Esophagus squamous epithelium (tissue), 5 donors: Measurements from ENCODE around the gene TNFAIP3. TPM values are rescaled to one million over a fixed set of nuclear protein-coding genes. Genes with fewer than 3 reads are reported as not detected.
A peak's percentile ranks its signal among the peaks of the same experiment; 100 is the strongest.

Source experiments
- DNase-seq: peaks from one replicate; lab custom pipeline; 2025; lab: John Stamatoyannopoulos, UW
- H3K27ac ChIP-seq, 4 donors: fragments of 200-600 bp; sonication (generic); one replicate each; pipeline ENCODE4 v1.5.1; 2016 to 2019; ENCODE audit warnings: mild to moderate bottlenecking in 1 of 4
- H3K27me3 ChIP-seq, 4 donors: fragments of 200-600 bp; sonication (generic); 1 replicate in 3 of 4; 2 replicates in 1 of 4; pipeline versions ENCODE4 v1.5.1 to v1.6.0; 2017 to 2021; ENCODE audit warnings: antibody characterized with exemption in 1 of 4
- H3K36me3 ChIP-seq, 3 donors: fragments of 200-600 bp; sonication (generic); one replicate each; pipeline ENCODE4 v1.5.1; 2016 to 2019
- H3K4me1 ChIP-seq, 3 donors: fragments of 200-600 bp; sonication (generic); one replicate each; pipeline ENCODE4 v1.5.1; 2017 to 2019
- H3K4me3 ChIP-seq, 4 donors: fragments of 200-600 bp; sonication (generic); 1 replicate in 3 of 4; 2 replicates in 1 of 4; pipeline ENCODE4 v1.5.1; 2016 to 2019; ENCODE audit warnings: mild to moderate bottlenecking in 2 of 4, moderate library complexity in 1 of 4
- H3K9me3 ChIP-seq, 3 donors: fragments of 200-600 bp; sonication (generic); one replicate each; pipeline ENCODE4 v1.5.1; 2016 to 2019
- CTCF ChIP-seq, 6 experiments: fragments of 450-650 bp in 4 of 6; fragments of 200-600 bp in 2 of 6; sonication (generic) in 2 of 6; IDR thresholded peaks; one replicate each; pipeline ENCODE4 v1.5.1; 2016 to 2019; ENCODE audit warnings: antibody characterized with exemption in 6 of 6, mild to moderate bottlenecking in 4 of 6, moderate library complexity in 4 of 6
- POLR2A ChIP-seq, 4 donors: fragments of 450-650 bp; IDR thresholded peaks; one replicate each; pipeline ENCODE4 v1.6.1; 2017; ENCODE audit warnings: antibody characterized with exemption in 4 of 4, mild to moderate bottlenecking in 4 of 4, moderate library complexity in 3 of 4
- WGBS, 2 donors: methylation state at CpG; one replicate each; pipeline ENCODE4 v1.1.5; 2018; 5-methylcytosine and 5-hydroxymethylcytosine counted together
- intact Hi-C: fragments of 100-400 bp; cut with DNase I; formaldehyde crosslinking; loops from one replicate; pipeline ENCODE4 v1.15.0; 2022
- total RNA-seq, 4 donors: library from RNA; depleted of rRNA; stranded (reverse); fragments of >200 nt; gene quantifications; one replicate each; pipeline ENCODE4 v1.1.0, GENCODE V29; 2016
- donor health status: DM: yes; HTN: yes; CAD: no.

TNFAIP3 gene
- total RNA-seq, 4 donors from 2014 or later = 4.2 to 21.7 (median 7.7) TPM

DNA sequence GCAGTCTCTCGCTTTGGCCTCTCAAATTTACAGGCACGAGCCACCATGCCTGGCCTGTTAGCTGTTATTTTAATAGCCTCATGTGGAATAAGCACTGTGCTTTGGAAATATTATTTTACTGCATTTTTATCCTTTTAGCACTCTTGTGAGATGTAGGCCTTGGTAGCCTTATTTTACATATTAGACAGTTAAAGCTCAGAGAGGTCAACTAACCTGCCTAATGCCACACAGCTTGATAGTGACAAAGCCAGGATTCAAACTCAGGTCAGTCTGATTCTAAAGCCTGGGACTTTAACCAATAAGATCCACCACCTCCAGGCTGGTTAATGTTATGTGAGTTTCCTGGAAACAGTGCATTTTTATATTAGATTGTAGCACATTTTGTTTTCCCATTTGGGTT is 9.5 kb downstream of the TNFAIP3 start:
- WGBS, 2 donors = 84 to 92% methylated on average over 2 of the region's 2 CpGs
- no peak for DNase-seq
- no peak for TF ChIP-seq CTCF (IDR thresholded peaks at IDR 0.05)
- no peak for TF ChIP-seq POLR2A (IDR thresholded peaks at IDR 0.05)
- Histone ChIP-seq H3K27ac (no peak overlapping the region), H3K9me3 (no peaks in the 10 kb centered on the region), H3K4me3 (no peak overlapping the region), H3K36me3 (peaks cover 37 to 76% (median 45%) of the 10 kb centered on the region in 3 donors), H3K27me3 (no peaks in the 10 kb centered on the region), H3K4me1 (peaks cover 26 to 59% (median 35%) of the 10 kb centered on the region in 3 donors)
- intact Hi-C loops = loop anchor here (10.0 kb wide), 1 partner anchor 68 kb away; no protein-coding TSS in a partner anchor

DNA sequence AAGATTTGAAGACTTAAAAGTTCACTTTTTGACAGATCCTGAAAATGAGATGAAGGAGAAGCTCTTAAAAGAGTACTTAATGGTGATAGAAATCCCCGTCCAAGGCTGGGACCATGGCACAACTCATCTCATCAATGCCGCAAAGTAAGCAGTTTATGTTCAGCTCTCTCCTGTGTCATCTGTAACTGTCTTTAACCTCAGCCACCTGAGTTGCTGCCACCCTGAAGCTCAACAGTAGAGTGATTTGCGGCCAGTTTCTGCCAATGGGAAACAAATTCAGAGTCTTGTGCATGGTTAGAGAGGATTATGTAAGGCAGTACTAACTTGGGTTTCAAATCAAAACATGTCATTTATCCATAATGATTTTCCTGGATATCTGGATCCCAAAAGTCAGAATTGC is 10.1 kb downstream of the TNFAIP3 start:
- Histone ChIP-seq H3K36me3 (peaks cover 37 to 82% (median 45%) of the 10 kb centered on the region in 3 donors), H3K27ac (no peak overlapping the region), H3K9me3 (no peaks in the 10 kb centered on the region), H3K4me1 (peaks cover 22 to 53% (median 29%) of the 10 kb centered on the region in 3 donors), H3K4me3 (no peak overlapping the region), H3K27me3 (no peaks in the 10 kb centered on the region)
- no peak for TF ChIP-seq POLR2A (IDR thresholded peaks at IDR 0.05)
- no peak for TF ChIP-seq CTCF (IDR thresholded peaks at IDR 0.05)
- intact Hi-C loops = loop anchor here (10.0 kb wide), 1 partner anchor 68 kb away; no protein-coding TSS in a partner anchor
- WGBS, 2 donors = 88 to 95% methylated on average over 3 of the region's 3 CpGs
- no peak for DNase-seq

GRCh38 chr6:137877606-137878005 is 10.5 kb downstream of the TNFAIP3 start:
- Histone ChIP-seq H3K27me3 (no peaks in the 10 kb centered on the region), H3K9me3 (no peaks in the 10 kb centered on the region), H3K4me3 (no peak overlapping the region), H3K4me1 (peaks cover 17 to 48% (median 24%) of the 10 kb centered on the region in 3 donors), H3K36me3 (peaks cover 37 to 87% (median 45%) of the 10 kb centered on the region in 3 donors), H3K27ac (peak overlapping the region in 1 of 4 donors; percentile 7)
- no peak for DNase-seq
- WGBS, 2 donors = 84 to 98% methylated on average over 5 of the region's 5 CpGs
- no peak for TF ChIP-seq POLR2A (IDR thresholded peaks at IDR 0.05)
- TF ChIP-seq CTCF (IDR thresholded peaks at IDR 0.05) = no peak
- intact Hi-C loops = loop anchor here (10.0 kb wide), 1 partner anchor 67 kb away; no protein-coding TSS in a partner anchor

GRCh38 chr6:137878029-137878428 is 11.0 kb downstream of the TNFAIP3 start:
- Histone ChIP-seq H3K36me3 (peaks cover 37 to 90% (median 45%) of the 10 kb centered on the region in 3 donors), H3K27ac (peak overlapping the region in 1 of 4 donors; percentile 7), H3K4me1 (peaks cover 12 to 44% (median 20%) of the 10 kb centered on the region in 3 donors), H3K27me3 (no peaks in the 10 kb centered on the region), H3K9me3 (no peaks in the 10 kb centered on the region), H3K4me3 (no peak overlapping the region)
- intact Hi-C loops = loop anchor here (10.0 kb wide), 1 partner anchor 67 kb away; no protein-coding TSS in a partner anchor
- TF ChIP-seq CTCF (IDR thresholded peaks at IDR 0.05) = no peak
- TF ChIP-seq POLR2A (IDR thresholded peaks at IDR 0.05) = no peak
- no peak for DNase-seq
- WGBS, 2 donors = 56 to 71% methylated on average over 2 of the region's 2 CpGs

- H3K4me3 ChIP-seq = no peak overlapping the region
- peak overlapping the region in 2 of 4 donors; percentile 44 to 66 for H3K27ac ChIP-seq
- H3K36me3 ChIP-seq = peaks cover 37 to 95% (median 45%) of the 10 kb centered on the region in 3 donors
- H3K4me1 ChIP-seq = peaks cover 6 to 43% (median 21%) of the 10 kb centered on the region in 3 donors
- no peaks in the 10 kb centered on the region for H3K27me3 ChIP-seq
- H3K9me3 ChIP-seq = no peaks in the 10 kb centered on the region
- no peak for TF ChIP-seq CTCF (IDR thresholded peaks at IDR 0.05)
- no peak for TF ChIP-seq POLR2A (IDR thresholded peaks at IDR 0.05)
- 76 to 87% methylated on average over 20 to 21 of the region's 33 CpGs for WGBS, 2 donors
- intact Hi-C loops = loop anchor here (10.0 kb wide), 1 partner anchor 66 kb away; no protein-coding TSS in a partner anchor
- DNase-seq = no peak
Observed at GRCh38 chr6:137878486-137879285, 11.6 kb downstream of the TNFAIP3 start.
